GM19240 (cell line): ENCODE results near the gene KCTD10.
"Not testable (repeated sequence)": the region's sequence is repeated elsewhere in the genome, so short reads cannot be mapped to it uniquely, and the experiment has no call there.

Experiments
- DNase-seq: peaks from one replicate; pipeline ENCODE4 v3.0.0; 2011; ENCODE audit warnings: low spot score; ENCODE audit not compliant: insufficient read length

KCTD10 gene

GRCh38 chr12:109473526-109474270 is 3.4 kb downstream of the KCTD10 start:
- not testable (repeated sequence) for DNase-seq

DNA sequence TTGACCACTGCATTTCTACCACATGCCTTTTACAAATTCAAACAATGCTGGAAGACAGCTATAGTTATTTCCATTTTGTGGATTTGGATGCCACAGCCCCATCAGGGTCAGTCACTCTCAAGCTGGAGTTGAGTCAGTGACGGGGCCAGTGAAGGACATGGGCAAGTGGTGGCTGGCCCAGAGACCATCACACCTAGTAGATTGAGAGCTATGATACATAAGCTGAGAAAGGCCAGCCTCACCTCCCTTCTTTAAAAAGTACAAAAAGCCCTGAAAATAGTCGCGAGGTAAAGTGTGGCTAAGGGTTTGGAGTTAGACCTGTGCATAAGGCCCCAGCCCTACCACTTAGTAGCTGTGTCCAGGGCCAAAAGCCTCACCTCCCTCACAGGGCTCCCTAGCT is 4.1 kb downstream of the KCTD10 start:
- no peak for DNase-seq

- no peak for DNase-seq
Observed at GRCh38 chr12:109469517-109469916, 7.6 kb downstream of the KCTD10 start.

GRCh38 chr12:109467978-109468676 is 9.0 kb downstream of the KCTD10 start:
- DNase-seq, result no peak

GRCh38 chr12:109466821-109467220 is 10.3 kb downstream of the KCTD10 start:
- DNase-seq, result no peak

DNA sequence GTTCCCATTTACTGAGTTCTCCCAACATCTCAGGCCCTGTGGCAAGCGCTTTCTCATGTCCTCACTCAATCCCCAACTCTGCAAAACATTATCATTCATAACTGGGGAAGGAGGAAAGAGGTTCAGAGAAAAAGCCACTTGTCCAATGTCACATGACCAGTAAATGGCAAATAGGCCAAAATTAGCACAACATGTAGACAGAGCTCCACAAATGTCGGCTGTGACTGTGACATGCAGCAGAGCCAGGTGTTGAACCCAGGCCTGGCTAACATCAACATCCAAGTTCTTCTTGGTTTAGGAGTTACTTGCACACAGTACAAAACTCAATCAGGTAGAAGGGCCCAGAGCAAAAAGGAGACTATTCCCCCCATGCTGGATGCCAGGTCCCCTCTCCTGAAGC is 10.8 kb downstream of the KCTD10 start:
- no peak for DNase-seq

- DNase-seq, result no peak
Observed at GRCh38 chr12:109464642-109465351, 12.3 kb downstream of the KCTD10 start.

DNA sequence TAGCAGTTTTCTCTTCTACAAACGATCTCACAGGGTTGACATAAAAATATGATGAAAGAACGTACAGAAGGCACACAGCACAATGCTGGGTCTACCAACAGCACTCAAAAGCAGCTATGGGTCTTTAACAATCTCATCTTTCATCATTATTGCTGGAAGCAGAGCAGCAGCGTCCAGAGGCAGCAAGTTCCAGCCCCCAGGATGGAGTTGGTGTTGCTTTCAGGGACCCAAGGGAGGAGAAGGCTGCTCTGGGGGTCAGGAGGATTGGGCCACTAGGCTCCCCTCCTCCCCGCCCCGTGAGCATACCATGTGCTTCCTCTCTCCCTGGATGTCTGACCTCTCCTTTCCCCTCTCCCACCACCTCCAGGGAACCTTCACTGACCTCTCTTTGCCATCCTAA is 13.3 kb downstream of the KCTD10 start:
- no peak for DNase-seq

DNA sequence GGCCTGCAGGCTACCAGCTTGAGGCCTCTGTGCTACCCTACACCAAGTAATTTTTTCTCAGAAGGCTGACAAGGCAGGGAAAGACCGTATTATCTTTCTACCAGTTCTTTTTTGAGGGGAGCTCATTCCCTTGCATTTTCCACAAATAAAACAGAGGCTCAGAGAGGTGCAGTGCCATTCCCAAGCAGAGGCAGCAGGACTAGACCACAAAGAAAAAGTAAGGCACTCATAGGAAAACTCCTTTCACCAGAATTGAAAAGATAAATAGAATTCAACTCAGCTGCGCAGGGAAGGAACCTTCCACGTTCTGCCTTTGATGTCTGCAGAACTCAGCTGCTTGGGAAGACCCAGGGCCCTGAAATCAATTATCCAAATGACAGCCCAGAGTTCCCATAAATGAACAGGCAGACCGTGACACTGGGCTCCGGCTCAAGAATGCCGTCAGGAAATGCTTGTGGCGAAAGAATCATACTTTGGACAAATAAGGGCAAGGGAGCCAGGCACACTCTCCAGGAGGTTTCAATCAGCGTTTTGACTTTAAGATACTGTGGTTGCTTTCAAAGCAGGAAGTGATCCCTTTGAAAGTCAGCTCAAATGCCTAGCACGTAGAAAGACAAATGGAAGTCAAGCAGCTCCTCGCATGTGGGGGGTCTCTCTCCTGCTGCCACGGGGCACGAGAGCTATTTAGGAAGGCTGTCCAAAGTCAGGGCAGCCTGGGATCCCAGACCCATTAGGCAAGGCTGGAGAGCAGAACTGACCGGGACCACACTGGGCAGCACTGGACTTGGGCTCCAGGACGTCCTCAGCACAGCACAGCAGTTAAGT is 14.0 kb downstream of the KCTD10 start:
- no peak for DNase-seq

- no peak for DNase-seq
Observed at GRCh38 chr12:109461846-109462756, 15.0 kb downstream of the KCTD10 start.

DNA sequence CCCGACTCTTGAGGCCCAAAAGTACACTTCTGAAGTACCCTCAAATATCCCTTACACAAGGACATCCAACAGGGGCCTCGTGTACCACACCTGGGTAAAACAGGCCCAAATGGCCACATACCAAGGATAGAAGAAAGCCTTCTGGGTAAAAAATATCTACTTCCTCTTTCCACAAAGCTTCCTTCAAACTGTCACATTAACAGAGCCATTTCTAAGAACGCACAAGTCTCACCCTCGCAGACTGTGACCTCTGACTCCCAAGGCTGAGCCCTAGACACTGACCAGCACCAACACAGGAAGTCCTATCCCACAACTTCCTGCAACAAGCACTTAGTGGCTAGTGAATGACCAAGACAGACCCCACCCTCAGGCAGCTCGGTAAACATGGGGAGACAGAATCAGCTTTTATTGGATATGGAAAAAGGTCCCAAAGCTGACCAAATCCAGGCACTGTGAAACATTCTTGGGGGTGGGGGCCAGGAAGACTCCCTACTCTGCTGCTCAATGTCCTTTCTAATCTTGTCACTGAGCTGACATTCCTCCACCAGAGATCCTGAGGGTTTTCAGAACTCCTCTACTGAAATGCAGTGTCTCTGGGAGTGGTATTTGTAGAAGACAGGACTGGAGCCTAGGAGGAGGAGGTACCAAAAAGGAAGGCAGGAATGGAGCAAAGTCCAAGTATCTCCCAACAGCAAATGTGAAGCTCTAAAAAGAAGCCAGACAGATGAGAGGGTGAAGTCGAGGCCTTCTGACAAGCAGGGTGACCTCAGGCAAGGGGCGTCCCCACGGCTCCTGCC is 15.9 kb downstream of the KCTD10 start:
- DNase-seq, result no peak

DNA sequence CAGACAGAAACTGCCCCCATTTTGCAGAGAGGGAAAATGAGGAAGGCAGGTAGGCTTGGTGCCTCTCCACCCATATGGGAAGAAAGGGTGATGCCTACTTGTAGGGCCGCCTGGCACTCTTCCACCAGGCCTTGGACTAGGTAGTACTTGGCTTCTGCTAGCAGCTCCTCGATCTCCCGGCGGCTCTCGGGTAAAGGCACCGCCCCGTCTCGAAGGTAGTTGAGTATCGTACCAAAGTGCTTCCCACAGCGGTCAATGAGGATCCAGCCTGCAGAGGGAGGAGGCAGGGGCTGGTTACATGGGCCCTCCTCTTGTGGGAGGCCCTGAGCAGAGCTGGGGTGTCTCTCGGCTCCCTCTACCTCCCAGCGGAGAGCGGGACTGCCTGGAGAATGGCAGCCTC is 16.6 kb downstream of the KCTD10 start:
- DNase-seq, result no peak

DNA sequence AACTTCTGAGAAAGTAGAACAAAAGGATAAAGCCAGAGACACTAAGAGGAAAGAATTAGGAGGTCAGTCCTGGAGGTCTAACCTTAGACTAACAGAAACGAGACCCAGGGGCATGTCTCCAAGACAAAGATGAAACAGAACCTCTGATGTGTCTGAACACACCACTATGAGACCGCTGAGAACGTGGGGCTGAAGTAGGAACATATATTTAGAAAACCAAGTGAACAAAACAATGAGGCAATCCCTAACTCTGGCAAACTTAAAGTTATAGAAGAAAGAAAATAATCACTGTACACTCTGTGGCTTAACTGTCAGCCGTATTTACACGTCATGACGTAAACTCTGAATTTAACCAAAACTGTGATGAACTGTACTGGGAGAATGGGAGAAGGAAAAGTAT is 17.9 kb downstream of the KCTD10 start:
- DNase-seq, result no peak

DNA sequence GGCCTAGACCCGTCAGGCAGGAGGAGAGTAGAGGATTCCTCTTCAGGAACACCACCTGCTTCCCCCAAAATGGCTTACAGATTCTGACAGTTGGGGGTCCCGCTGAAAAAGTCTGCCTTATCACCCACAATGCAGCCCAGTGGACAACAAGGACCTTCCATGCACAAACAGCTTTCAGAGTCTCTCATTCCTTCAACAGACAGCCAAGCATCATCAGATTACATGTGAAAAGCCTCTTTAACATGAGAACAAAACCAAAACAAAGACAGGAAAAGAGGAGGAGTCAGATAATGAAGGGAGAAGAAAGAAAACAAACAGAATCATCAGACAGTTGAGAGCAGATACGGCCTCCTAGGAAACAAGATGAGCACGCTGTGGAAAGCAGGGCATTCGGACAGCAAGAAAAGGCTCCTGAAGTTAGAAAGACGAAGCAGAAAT is 18.3 kb downstream of the KCTD10 start:
- DNase-seq, result no peak

GRCh38 chr12:109458086-109458485 is 19.0 kb downstream of the KCTD10 start:
- DNase-seq, result no peak

- no peak for DNase-seq
Observed at GRCh38 chr12:109455706-109456105, 21.4 kb downstream of the KCTD10 start.

DNA sequence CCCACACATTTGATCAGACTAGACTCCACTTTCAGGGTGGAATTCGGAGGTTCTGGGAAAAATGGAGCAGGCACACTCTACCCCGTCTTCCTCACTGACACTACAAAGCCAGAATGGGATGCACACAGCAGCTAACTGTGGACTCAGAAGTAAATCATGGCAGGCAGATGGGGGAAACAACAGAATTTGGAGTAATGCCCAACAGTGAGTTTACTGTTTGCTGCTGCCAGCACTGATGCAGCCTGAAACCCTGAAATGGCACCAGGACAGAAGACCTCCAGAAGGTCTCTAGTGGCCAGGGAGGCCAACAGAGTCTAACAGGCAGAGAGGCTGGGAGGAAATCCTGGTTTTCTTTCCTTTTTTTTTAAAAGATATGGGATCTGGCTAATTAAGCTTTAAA is 24.6 kb downstream of the KCTD10 start:
- no peak for DNase-seq

- DNase-seq, result no peak
Observed at GRCh38 chr12:109451400-109451799, 25.7 kb downstream of the KCTD10 start.

- DNase-seq, result no peak
Observed at GRCh38 chr12:109450980-109451379, 26.1 kb downstream of the KCTD10 start.
